IMR-90 (cell line): ENCODE measurements around the gene CGNL1. TPM values are rescaled to one million over a fixed set of nuclear protein-coding genes. Genes with fewer than 3 reads are reported as not detected.

Experiments
- ATAC-seq: fragments of 200-7000 bp; cut with Tn5 transposase; 2 replicates; pipeline ENCODE4 v1.9.1; 2020; ENCODE audit warnings: low read depth, mild to moderate bottlenecking, moderate library complexity
- BruUV-seq: library from RNA; stranded (reverse); fragments of 400-500 nt; replicated peaks from 2 replicates; lab custom pipeline; 2021; lab: Mats Ljungman, UMichigan
- CTCF ChIA-PET: fragments of 300-600 bp; formaldehyde crosslinking; extraction: SDS; loops from one replicate; lab custom pipeline; 2021; ENCODE audit warnings: antibody characterized with exemption; lab: Yijun Ruan, JAX
- POLR2A ChIA-PET: fragments of 300-600 bp; sonication (Branson Sonifier 250); formaldehyde crosslinking; loops from one replicate; lab custom pipeline; 2022; ENCODE audit warnings: antibody characterized with exemption; ENCODE audit not compliant: unreplicated experiment; lab: Charles Lee
- DNase-seq: peaks from one replicate; pipeline ENCODE4 v3.0.0; 2013
- H2AFZ ChIP-seq: replicated peaks from 2 replicates; pipeline ENCODE3; 2013; ENCODE audit warnings: low read length, mild to moderate bottlenecking; ENCODE audit not compliant: poor library complexity
- H2AK5ac ChIP-seq: 2 replicates; pipeline ENCODE4 v1.6.1; 2013; ENCODE audit warnings: low read depth, low read length, inconsistent platforms
- H2AK9ac ChIP-seq: replicated peaks from 2 replicates; pipeline ENCODE3; 2013; ENCODE audit warnings: mild to moderate bottlenecking, low read depth, low read length, moderate library complexity; ENCODE audit not compliant: poor library complexity
- H2BK120ac ChIP-seq: 2 replicates; pipeline ENCODE4 v1.6.1; 2013; ENCODE audit warnings: low read depth, low read length, inconsistent platforms
- H2BK15ac ChIP-seq: 3 replicates; pipeline ENCODE4 v1.6.1; 2013; ENCODE audit warnings: low read depth, low read length, inconsistent platforms
- H2BK20ac ChIP-seq: 2 replicates; pipeline ENCODE4 v1.6.1; 2013; ENCODE audit warnings: low read depth, mild to moderate bottlenecking, inconsistent platforms, low read length, moderate library complexity
- H2BK5ac ChIP-seq: 2 replicates; pipeline ENCODE4 v1.6.1; 2013; ENCODE audit warnings: mild to moderate bottlenecking, low read depth, low read length, inconsistent platforms; ENCODE audit not compliant: poor library complexity, severe bottlenecking
- H3K14ac ChIP-seq: replicated peaks from 2 replicates; pipeline ENCODE4 v1.6.1; 2013; ENCODE audit warnings: low read depth, low read length, inconsistent platforms
- H3K18ac ChIP-seq: 2 replicates; pipeline ENCODE4 v1.6.1; 2013; ENCODE audit warnings: low read depth, low read length, control low read depth
- H3K23ac ChIP-seq: 2 replicates; pipeline ENCODE4 v1.6.1; 2013; ENCODE audit warnings: low read depth, low read length, inconsistent platforms
- H3K27ac ChIP-seq: 2 replicates; pipeline ENCODE4 v1.5.1; 2013; ENCODE audit warnings: mild to moderate bottlenecking, control low read depth, low read length; ENCODE audit not compliant: insufficient read depth
- H3K27me3 ChIP-seq: 2 replicates; pipeline ENCODE4 v1.6.1; 2013; ENCODE audit warnings: low read length; ENCODE audit not compliant: control insufficient read depth, insufficient read depth
- H3K36me3 ChIP-seq: 2 replicates; pipeline ENCODE4 v1.6.1; 2013; ENCODE audit warnings: low read length, mixed read lengths; ENCODE audit not compliant: control insufficient read depth, insufficient read depth
- H3K4ac ChIP-seq: 2 replicates; pipeline ENCODE4 v1.6.1; 2013; ENCODE audit warnings: low read depth, low read length, inconsistent platforms
- H3K4me1 ChIP-seq: 2 replicates; pipeline ENCODE4 v1.6.1; 2013; ENCODE audit warnings: low read length, mixed read lengths; ENCODE audit not compliant: control insufficient read depth, insufficient read depth
- H3K4me2 ChIP-seq: 2 replicates; pipeline ENCODE4 v1.6.1; 2013; ENCODE audit warnings: low read depth, mild to moderate bottlenecking, control low read depth, low read length, moderate library complexity
- H3K4me3 ChIP-seq: 2 replicates; pipeline ENCODE4 v1.5.1; 2013; ENCODE audit warnings: low read depth, mild to moderate bottlenecking, control low read depth, low read length, moderate library complexity; ENCODE audit not compliant: insufficient read depth
- H3K56ac ChIP-seq: 2 replicates; pipeline ENCODE4 v1.6.1; 2013; ENCODE audit warnings: low read length, inconsistent platforms; ENCODE audit not compliant: insufficient read depth; ENCODE audit errors: extremely low read depth
- H3K79me1 ChIP-seq, 2 experiments: 2 replicates each; pipeline ENCODE4 v1.6.1; 2013; ENCODE audit warnings: low read length in 2 of 2, inconsistent platforms in 1 of 2, low read depth in 1 of 2
- H3K9ac ChIP-seq: 2 replicates; pipeline ENCODE4 v1.6.1; 2013; ENCODE audit warnings: low read depth, low read length, control low read depth
- H3K9me1 ChIP-seq: 2 replicates; pipeline ENCODE4 v1.6.1; 2013; ENCODE audit warnings: low read length, inconsistent platforms; ENCODE audit not compliant: insufficient read depth
- H3K9me3 ChIP-seq: 2 replicates; pipeline ENCODE4 v1.6.1; 2013; ENCODE audit warnings: low read length; ENCODE audit not compliant: control insufficient read depth, insufficient read depth
- H4K20me1 ChIP-seq: 2 replicates; pipeline ENCODE4 v1.6.1; 2013; ENCODE audit warnings: low read length, inconsistent platforms; ENCODE audit not compliant: insufficient read depth
- H4K5ac ChIP-seq: 2 replicates; pipeline ENCODE4 v1.6.1; 2013; ENCODE audit warnings: mild to moderate bottlenecking, low read depth, low read length, control low read depth
- H4K8ac ChIP-seq, 2 experiments: 2 replicates each; pipeline ENCODE4 v1.6.1; 2013; ENCODE audit warnings: low read depth in 2 of 2, low read length in 2 of 2, control low read depth in 1 of 2, inconsistent platforms in 1 of 2
- H4K91ac ChIP-seq: 2 replicates; pipeline ENCODE4 v1.6.1; 2013; ENCODE audit warnings: low read depth, low read length, inconsistent platforms; ENCODE audit not compliant: insufficient read depth
- BHLHE40 ChIP-seq: fragments of 150-350 bp; IDR thresholded peaks from 2 replicates; pipeline ENCODE4 v1.6.1; 2016; ENCODE audit warnings: mild to moderate bottlenecking, low read depth, low read length
- CEBPB ChIP-seq: IDR thresholded peaks from 2 replicates; pipeline ENCODE4 v1.6.1; 2012; ENCODE audit warnings: low read depth, low read length, improper control_type of control experiment
- CHD1 ChIP-seq: IDR thresholded peaks from 2 replicates; pipeline ENCODE4 v1.6.1; 2012; ENCODE audit warnings: low read depth, low read length, improper control_type of control experiment
- CTCF ChIP-seq: conservative IDR thresholded peaks from 2 replicates; pipeline ENCODE4 v1.5.1; 2012; ENCODE audit warnings: mild to moderate bottlenecking, low read depth, low read length, improper control_type of control experiment
- ELK1 ChIP-seq: fragments of 150-350 bp; IDR thresholded peaks from 2 replicates; pipeline ENCODE4 v1.6.1; 2016; ENCODE audit warnings: low read depth, mild to moderate bottlenecking, low read length, moderate library complexity, borderline replicate concordance
- FOS ChIP-seq: fragments of 150-350 bp; IDR thresholded peaks from 2 replicates; pipeline ENCODE4 v1.6.1; 2016; ENCODE audit warnings: low read depth, low read length
- MAFK ChIP-seq: IDR thresholded peaks from 2 replicates; pipeline ENCODE4 v1.6.1; 2012; ENCODE audit warnings: low read depth, low read length, improper control_type of control experiment
- MAZ ChIP-seq: IDR thresholded peaks from 2 replicates; pipeline ENCODE4 v1.6.1; 2012; ENCODE audit warnings: low read depth, mild to moderate bottlenecking, low read length, improper control_type of control experiment, moderate library complexity, borderline replicate concordance
- MXI1 ChIP-seq: IDR thresholded peaks from 2 replicates; pipeline ENCODE4 v1.6.1; 2012; ENCODE audit warnings: low read depth, mild to moderate bottlenecking, low read length, moderate library complexity, borderline replicate concordance
- NFE2L2 ChIP-seq: fragments of 150-350 bp; IDR thresholded peaks from 2 replicates; pipeline ENCODE4 v1.6.1; 2016; ENCODE audit warnings: low read depth, mild to moderate bottlenecking, low read length
- POLR2A ChIP-seq: IDR thresholded peaks from 2 replicates; pipeline ENCODE4 v1.6.1; 2012; ENCODE audit warnings: mild to moderate bottlenecking, low read depth, low read length
- RAD21 ChIP-seq: IDR thresholded peaks from 2 replicates; pipeline ENCODE4 v1.6.1; 2012; ENCODE audit warnings: low read length, improper control_type of control experiment
- RCOR1 ChIP-seq: IDR thresholded peaks from 2 replicates; pipeline ENCODE4 v1.6.1; 2012; ENCODE audit warnings: mild to moderate bottlenecking, low read length, improper control_type of control experiment; ENCODE audit not compliant: insufficient replicate concordance
- RFX5 ChIP-seq: IDR thresholded peaks from 2 replicates; pipeline ENCODE4 v1.8.0; 2012; ENCODE audit warnings: low read depth, mild to moderate bottlenecking, low read length, moderate library complexity
- SMC3 ChIP-seq: fragments of 150-350 bp; IDR thresholded peaks from 2 replicates; pipeline ENCODE4 v1.6.1; 2016; ENCODE audit warnings: low read depth, mild to moderate bottlenecking, antibody characterized with exemption, low read length, moderate library complexity
- USF2 ChIP-seq: fragments of 150-350 bp; IDR thresholded peaks from 2 replicates; pipeline ENCODE4 v1.6.1; 2017; ENCODE audit warnings: mild to moderate bottlenecking, antibody characterized with exemption, low read length, low read depth
- WGBS, 2 experiments: methylation state at CpG; one replicate each; pipeline versions ENCODE4 v1.1.5 to v1.1.7; 2013; ENCODE audit warnings: missing lambda C conversion rate in 2 of 2; ENCODE audit not compliant: insufficient read length in 1 of 2; ENCODE audit errors: extremely low coverage in 2 of 2; 5-methylcytosine and 5-hydroxymethylcytosine counted together
- dilution Hi-C: fragments of 300-500 bp; cut with HindIII; formaldehyde crosslinking; loops from one replicate; pipeline ENCODE4 v1.14.3; 2018; ENCODE audit warnings: low sequenced_read_pairs; ENCODE audit not compliant: unreplicated experiment
- in situ Hi-C: fragments of 300-500 bp; cut with MboI; formaldehyde crosslinking; loops from 3 replicates; pipeline ENCODE4 v1.14.3; 2019; ENCODE audit warnings: low sequenced_read_pairs, inconsistent platforms, mixed read lengths
- intact Hi-C: fragments of 100-400 bp; cut with micrococcal nuclease; formaldehyde crosslinking; loops from 2 replicates; pipeline ENCODE4 v1.10.0; 2022
- polyA plus RNA-seq, 3 experiments: library from polyadenylated mRNA; depleted of rRNA; stranded (reverse); fragments of >200 nt; gene quantifications; 2 replicates each; pipeline ENCODE4 v1.2.3, GENCODE V29; 2012; ENCODE audit warnings: low replicate concordance in 1 of 3
- total RNA-seq: library from RNA; depleted of rRNA; stranded (reverse); fragments of >200 nt; gene quantifications from 2 replicates; pipeline ENCODE4 v1.2.3, GENCODE V29; 2012

The CGNL1 gene
- total and polyA plus RNA-seq, 2 of the 4 experiments (the other 2 are of a cell fraction): 0.07 to 0.18 TPM

GRCh38 chr15:57548835-57549234 is 172.5 kb downstream of the CGNL1 start:
- H2AK5ac ChIP-seq: no peak overlapping the region
- no peak overlapping the region for H3K4ac ChIP-seq
- no peaks in the 10 kb centered on the region for H4K20me1 ChIP-seq
- in situ Hi-C loops: loop anchor here (25.0 kb wide), 2 partner anchors 637 to 737 kb away; partner anchors contain the start of gene TCF12
- peaks cover 12% of the 10 kb centered on the region for H3K9me1 ChIP-seq
- H3K56ac ChIP-seq: no peak overlapping the region
- no peak overlapping the region for H3K18ac ChIP-seq
- no peak for DNase-seq
- no CpG with 5 or more reads among the region's 5 CpGs for WGBS, 2 experiments
- no peak overlapping the region for H4K5ac ChIP-seq
- H2AK9ac ChIP-seq: no peak overlapping the region
- H2BK5ac ChIP-seq: no peak overlapping the region
- ATAC-seq: no peak
- no peak overlapping the region for H3K23ac ChIP-seq
- no peak overlapping the region for H3K27ac ChIP-seq
- H3K9ac ChIP-seq: no peak overlapping the region
- no peak overlapping the region for H3K14ac ChIP-seq
- H3K4me1 ChIP-seq: peaks cover 8% of the 10 kb centered on the region
- H2BK15ac ChIP-seq: no peak overlapping the region
- no peak overlapping the region for H3K4me2 ChIP-seq
- H3K4me3 ChIP-seq: no peak overlapping the region
- H3K27me3 ChIP-seq: peaks cover 21% of the 10 kb centered on the region
- dilution Hi-C loops: loop anchor here (25.0 kb wide), 1 partner anchor 212 kb away; no protein-coding TSS in a partner anchor
- H4K91ac ChIP-seq: no peak overlapping the region
- H3K36me3 ChIP-seq: no peaks in the 10 kb centered on the region
- POLR2A ChIA-PET: no interaction called here
- CTCF ChIA-PET: no interaction called here
- H3K79me1 ChIP-seq: no peaks in the 10 kb centered on the region
- TF ChIP-seq CTCF (no peak), RCOR1 (no peak), ELK1 (no peak), USF2 (no peak), BHLHE40 (no peak), MAZ (no peak), CEBPB (no peak), SMC3 (no peak), MAFK (no peak), MXI1 (no peak), RFX5 (no peak), CHD1 (no peak), FOS (no peak), RAD21 (no peak), POLR2A (no peak), NFE2L2 (no peak)
- H2BK20ac ChIP-seq: no peak overlapping the region
- H2AFZ ChIP-seq: no peak overlapping the region
- H2BK120ac ChIP-seq: no peak overlapping the region
- H4K8ac ChIP-seq: no peak overlapping the region
- H3K9me3 ChIP-seq: no peaks in the 10 kb centered on the region
- no TSS peak for BruUV-seq
- intact Hi-C loops: no loop called here
